CD14-positive monocyte (primary cell): ENCODE data around the gene DGKE. TPM values are rescaled to one million over a fixed set of nuclear protein-coding genes. Genes with fewer than 3 reads are reported as not detected.

Experiments
- DNase-seq, 3 donors: peaks; one replicate each; pipeline ENCODE4 v3.0.0-alpha.2; 2011 to 2022
- H2AFZ ChIP-seq: 2 replicates; pipeline ENCODE4 v1.6.0; 2012; ENCODE audit warnings: mild to moderate bottlenecking, low read depth, low read length, inconsistent platforms; ENCODE audit not compliant: insufficient read depth, poor library complexity, severe bottlenecking
- H3K27ac ChIP-seq, 2 donors: 1 replicate in 1 of 2; 2 replicates in 1 of 2; pipeline ENCODE4 v1.5.1; 2012 to 2013; ENCODE audit warnings: low read length in 2 of 2, control low read depth in 1 of 2, inconsistent platforms in 1 of 2, low read depth in 1 of 2, mild to moderate bottlenecking in 1 of 2
- H3K27me3 ChIP-seq, 2 donors: one replicate each; pipeline versions ENCODE4 v1.6.0 to v1.6.1; 2011 to 2013; ENCODE audit warnings: low read length in 2 of 2; ENCODE audit not compliant: control insufficient read depth in 2 of 2, insufficient read depth in 2 of 2
- H3K36me3 ChIP-seq, 2 donors: replicated peaks in 1 of 2; 1 replicate in 1 of 2; 2 replicates in 1 of 2; pipeline versions ENCODE4 v1.5.1 to v1.6.1; 2012 to 2013; ENCODE audit warnings: low read length in 2 of 2, control low read depth in 1 of 2, inconsistent platforms in 1 of 2, mild to moderate bottlenecking in 1 of 2; ENCODE audit not compliant: insufficient read depth in 2 of 2, control insufficient read depth in 1 of 2
- H3K4me1 ChIP-seq, 2 donors: 1 replicate in 1 of 2; 2 replicates in 1 of 2; pipeline versions ENCODE4 v1.5.1 to v1.6.1; 2012 to 2013; ENCODE audit warnings: low read length in 2 of 2, control low read depth in 1 of 2, inconsistent platforms in 1 of 2, mild to moderate bottlenecking in 1 of 2, moderate library complexity in 1 of 2; ENCODE audit not compliant: insufficient read depth in 2 of 2, control insufficient read depth in 1 of 2
- H3K4me2 ChIP-seq: replicated peaks from 2 replicates; pipeline ENCODE3; 2012; ENCODE audit warnings: low read length, moderate library complexity, mild to moderate bottlenecking; ENCODE audit not compliant: poor library complexity, severe bottlenecking; ENCODE audit errors: extremely low read depth
- H3K4me3 ChIP-seq, 3 experiments: fragments of 200-600 bp in 1 of 3; sonication (generic) in 1 of 3; replicated peaks in 1 of 3; 1 replicate in 2 of 3; 2 replicates in 1 of 3; pipeline ENCODE4 v1.5.1; 2011 to 2013; ENCODE audit warnings: low read length in 3 of 3, mild to moderate bottlenecking in 3 of 3, control low read depth in 2 of 3, low read depth in 2 of 3, inconsistent platforms in 1 of 3, moderate library complexity in 1 of 3
- H3K79me2 ChIP-seq: 2 replicates; pipeline ENCODE4 v1.6.0; 2012; ENCODE audit warnings: mild to moderate bottlenecking, control low read depth, inconsistent platforms, low read length, moderate library complexity; ENCODE audit not compliant: insufficient read depth
- H3K9ac ChIP-seq: 2 replicates; pipeline ENCODE4 v1.6.0; 2017; ENCODE audit warnings: low read length, mild to moderate bottlenecking; ENCODE audit not compliant: insufficient read depth, poor library complexity, severe bottlenecking
- H3K9me3 ChIP-seq, 2 donors: replicated peaks in 1 of 2; 1 replicate in 1 of 2; 2 replicates in 1 of 2; pipeline versions ENCODE4 v1.5.1 to v1.6.1; 2012 to 2013; ENCODE audit warnings: low read length in 2 of 2, control low read depth in 1 of 2; ENCODE audit not compliant: control insufficient read depth in 1 of 2, insufficient read depth in 1 of 2
- H4K20me1 ChIP-seq: 2 replicates; pipeline ENCODE4 v1.6.0; 2012; ENCODE audit warnings: mild to moderate bottlenecking, low read length, control low read depth, moderate library complexity; ENCODE audit not compliant: insufficient read depth
- H3K27ac Mint-ChIP-seq, 7 donors: one replicate each; pipeline ENCODE4 v1.8.0; 2020; ENCODE audit warnings: mild to moderate bottlenecking in 7 of 7, mixed read lengths in 7 of 7, moderate library complexity in 6 of 7, inconsistent platforms in 2 of 7
- H3K27me3 Mint-ChIP-seq, 3 donors: one replicate each; pipeline ENCODE4 v1.8.0; 2021 to 2022; ENCODE audit warnings: low read depth in 3 of 3, mild to moderate bottlenecking in 3 of 3, mixed read lengths in 3 of 3, moderate library complexity in 3 of 3, inconsistent platforms in 1 of 3
- H3K36me3 Mint-ChIP-seq, 2 donors: one replicate each; pipeline ENCODE4 v1.8.0; 2020; ENCODE audit warnings: mixed read lengths in 2 of 2, inconsistent platforms in 1 of 2, mild to moderate bottlenecking in 1 of 2
- H3K4me1 Mint-ChIP-seq: one replicate; pipeline ENCODE4 v1.8.0; 2020; ENCODE audit warnings: mild to moderate bottlenecking, mixed read lengths
- H3K4me3 Mint-ChIP-seq, 2 donors: one replicate each; pipeline ENCODE4 v1.8.0; 2020; ENCODE audit warnings: mild to moderate bottlenecking in 2 of 2, mixed read lengths in 2 of 2, moderate library complexity in 1 of 2
- H3K9me3 Mint-ChIP-seq, 7 donors: one replicate each; pipeline ENCODE4 v1.8.0; 2020 to 2022; ENCODE audit warnings: mixed read lengths in 7 of 7, mild to moderate bottlenecking in 6 of 7, moderate library complexity in 6 of 7, inconsistent platforms in 2 of 7
- WGBS: methylation state at CpG from one replicate; pipeline ENCODE4 v1.1.5; 2013; ENCODE audit warnings: missing lambda C conversion rate; ENCODE audit not compliant: insufficient coverage; 5-methylcytosine and 5-hydroxymethylcytosine counted together
- intact Hi-C, 2 donors: fragments of 100-400 bp; cut with micrococcal nuclease; formaldehyde crosslinking; loops; one replicate each; pipeline versions ENCODE4 v1.15.0 to v1.15.1; 2023
- polyA plus RNA-seq, 3 donors: library from polyadenylated mRNA; depleted of rRNA in 1 of 3; unstranded in 2 of 3; stranded (reverse) in 1 of 3; fragments of 300-500 nt in 2 of 3; fragments of >200 nt in 1 of 3; fragmentation: Illumina TruSeq in 2 of 3; gene quantifications; 1 replicate in 2 of 3; 2 replicates in 1 of 3; pipeline ENCODE4 v1.2.3, GENCODE V29; 2012 to 2021
- TF ChIP-seq, protein P1 (sequence below): fragments of 200-600 bp; IDR thresholded peaks from one replicate; pipeline ENCODE4 v1.8.0; 2022; ENCODE audit warnings: antibody characterized with exemption, mild to moderate bottlenecking

Gene DGKE
- polyA plus RNA-seq, 3 donors = 1.1 to 3.0 (median 1.5) TPM

DNA sequence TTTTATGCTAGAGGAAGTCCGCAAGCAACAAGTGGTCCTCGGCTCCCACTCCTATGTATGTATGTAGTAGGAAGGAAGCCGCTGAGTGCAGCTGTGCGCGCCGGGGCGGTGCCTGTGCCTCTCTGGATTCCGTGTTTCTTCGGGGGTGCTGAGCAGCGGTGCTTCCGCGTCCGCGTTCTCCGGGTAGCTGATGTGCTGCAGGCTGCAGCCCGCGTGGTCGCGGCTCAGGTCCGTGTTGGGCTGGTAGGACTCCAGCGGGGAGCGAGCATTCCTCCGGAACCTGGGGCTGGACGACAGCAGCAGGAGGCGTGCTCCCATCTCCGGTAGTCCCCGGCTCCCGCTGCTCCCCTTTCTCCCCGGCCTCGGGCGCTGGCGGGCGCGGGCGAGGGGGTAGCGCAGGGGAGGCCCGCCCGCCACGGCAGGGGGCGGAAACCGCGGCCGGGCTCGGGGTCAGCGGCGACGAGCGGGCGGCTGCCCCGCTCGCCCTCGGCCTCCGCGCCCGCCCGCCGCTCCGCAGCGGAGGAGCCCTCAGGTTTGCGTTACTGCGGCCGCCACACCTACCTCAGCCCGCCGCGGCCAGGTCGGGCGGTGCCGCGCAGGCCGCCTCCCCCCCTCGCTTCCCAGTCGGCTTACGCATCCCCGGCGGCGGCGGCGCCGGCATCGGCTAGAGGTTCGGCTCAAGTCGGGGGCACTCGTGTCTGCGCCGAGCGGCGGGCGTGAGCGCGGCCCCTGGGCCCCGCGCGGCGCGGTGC, 718 bp upstream of the DGKE start:
- TF ChIP-seq, protein P1, sequence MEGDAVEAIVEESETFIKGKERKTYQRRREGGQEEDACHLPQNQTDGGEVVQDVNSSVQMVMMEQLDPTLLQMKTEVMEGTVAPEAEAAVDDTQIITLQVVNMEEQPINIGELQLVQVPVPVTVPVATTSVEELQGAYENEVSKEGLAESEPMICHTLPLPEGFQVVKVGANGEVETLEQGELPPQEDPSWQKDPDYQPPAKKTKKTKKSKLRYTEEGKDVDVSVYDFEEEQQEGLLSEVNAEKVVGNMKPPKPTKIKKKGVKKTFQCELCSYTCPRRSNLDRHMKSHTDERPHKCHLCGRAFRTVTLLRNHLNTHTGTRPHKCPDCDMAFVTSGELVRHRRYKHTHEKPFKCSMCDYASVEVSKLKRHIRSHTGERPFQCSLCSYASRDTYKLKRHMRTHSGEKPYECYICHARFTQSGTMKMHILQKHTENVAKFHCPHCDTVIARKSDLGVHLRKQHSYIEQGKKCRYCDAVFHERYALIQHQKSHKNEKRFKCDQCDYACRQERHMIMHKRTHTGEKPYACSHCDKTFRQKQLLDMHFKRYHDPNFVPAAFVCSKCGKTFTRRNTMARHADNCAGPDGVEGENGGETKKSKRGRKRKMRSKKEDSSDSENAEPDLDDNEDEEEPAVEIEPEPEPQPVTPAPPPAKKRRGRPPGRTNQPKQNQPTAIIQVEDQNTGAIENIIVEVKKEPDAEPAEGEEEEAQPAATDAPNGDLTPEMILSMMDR = no peak
- peaks cover 12% of the 10 kb centered on the region for H3K79me2 ChIP-seq
- Mint-ChIP-seq H3K36me3 (peaks cover 12 to 31% of the 10 kb centered on the region in 2 donors), H3K4me3 (peak overlapping the region; percentile 94), H3K9me3 (no peaks in the 10 kb centered on the region), H3K27ac (peak overlapping the region; percentile 62 to 91 (median 77)), H3K27me3 (peaks cover 2 to 9% (median 5%) of the 10 kb centered on the region in 3 donors), H3K4me1 (peaks cover 22% of the 10 kb centered on the region)
- H4K20me1 ChIP-seq = peaks cover 12% of the 10 kb centered on the region
- H3K4me1 ChIP-seq = peaks cover 26 to 30% of the 10 kb centered on the region in 2 donors
- intact Hi-C loops = loop anchor here (5.0 kb wide), 2 partner anchors 79 to 144 kb away; partner anchors contain the start of genes SCPEP1 (in 1 of the 2) and TRIM25 (in 1 of the 2)
- H3K36me3 ChIP-seq = peaks cover 0 to 4% of the 10 kb centered on the region in 2 donors
- peak overlapping the region; percentile 94 for H3K4me2 ChIP-seq
- peak overlapping the region; percentile 92 for H2AFZ ChIP-seq
- DNase-seq = peak; percentile 28 to 47 (median 39)
- no peaks in the 10 kb centered on the region for H3K27me3 ChIP-seq
- H3K4me3 ChIP-seq = peak overlapping the region; percentile 38 to 85 (median 42)
- H3K9me3 ChIP-seq = no peaks in the 10 kb centered on the region
- H3K9ac ChIP-seq = peak overlapping the region; percentile 66
- peak overlapping the region; percentile 3 to 70 for H3K27ac ChIP-seq
- under 1% methylated on average over 94 of the region's 95 CpGs for WGBS

DNA sequence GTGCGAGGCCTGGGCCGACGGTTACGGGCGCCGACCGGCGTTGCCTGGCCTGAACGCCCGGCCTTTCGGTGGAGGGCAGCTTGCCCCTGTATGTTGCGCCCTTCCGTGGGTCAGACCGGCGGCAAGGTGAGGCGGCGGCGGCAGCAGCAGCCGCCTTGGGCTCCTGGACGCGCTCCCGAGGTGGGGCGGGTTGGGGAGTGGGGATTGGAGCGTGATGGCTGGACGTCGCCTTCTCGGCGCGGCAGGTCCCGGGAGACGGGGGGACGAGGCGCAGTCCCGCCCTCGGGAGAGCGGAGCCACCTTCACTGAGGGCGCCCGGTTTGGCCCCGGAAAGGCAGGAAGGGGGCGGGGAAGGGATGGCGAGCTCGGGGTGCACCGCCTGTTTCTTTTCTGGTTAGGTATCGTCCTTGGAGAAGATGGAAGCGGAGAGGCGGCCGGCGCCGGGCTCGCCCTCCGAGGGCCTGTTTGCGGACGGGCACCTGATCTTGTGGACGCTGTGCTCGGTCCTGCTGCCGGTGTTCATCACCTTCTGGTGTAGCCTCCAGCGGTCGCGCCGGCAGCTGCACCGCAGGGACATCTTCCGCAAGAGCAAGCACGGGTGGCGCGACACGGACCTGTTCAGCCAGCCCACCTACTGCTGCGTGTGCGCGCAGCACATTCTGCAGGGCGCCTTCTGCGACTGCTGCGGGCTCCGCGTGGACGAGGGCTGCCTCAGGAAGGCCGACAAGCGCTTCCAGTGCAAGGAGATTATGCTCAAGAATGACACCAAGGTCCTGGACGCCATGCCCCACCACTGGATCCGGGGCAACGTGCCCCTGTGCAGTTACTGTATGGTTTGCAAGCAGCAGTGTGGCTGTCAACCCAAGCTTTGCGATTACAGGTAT, 671 bp downstream of the DGKE start:
- peak; percentile 20 to 43 (median 30) for DNase-seq
- Histone ChIP-seq H3K4me2 (peak overlapping the region; percentile 94), H3K27me3 (no peaks in the 10 kb centered on the region), H4K20me1 (peaks cover 12% of the 10 kb centered on the region), H3K79me2 (peaks cover 12% of the 10 kb centered on the region), H3K36me3 (peaks cover 0 to under 1% of the 10 kb centered on the region in 2 donors), H3K4me3 (peak overlapping the region; percentile 36 to 85 (median 57)), H3K9me3 (no peaks in the 10 kb centered on the region), H2AFZ (peak overlapping the region; percentile 92), H3K27ac (peak overlapping the region in 1 of 2 donors; percentile 35), H3K4me1 (peaks cover 26 to 30% of the 10 kb centered on the region in 2 donors), H3K9ac (peak overlapping the region; percentile 58)
- under 1% methylated on average over 80 of the region's 81 CpGs for WGBS
- TF ChIP-seq, protein P1 = peak; percentile 4
- intact Hi-C loops = loop anchor here (5.0 kb wide), 2 partner anchors 78 to 143 kb away; partner anchors contain the start of genes SCPEP1 (in 1 of the 2) and TRIM25 (in 1 of the 2)
- H3K27ac Mint-ChIP-seq = peak overlapping the region in 3 of 7 donors; percentile 43 to 83 (median 77)
- peak overlapping the region; percentile 92 to 93 for H3K4me3 Mint-ChIP-seq
- H3K36me3 Mint-ChIP-seq = peaks cover 12 to 24% of the 10 kb centered on the region in 2 donors
- no peaks in the 10 kb centered on the region for H3K9me3 Mint-ChIP-seq
- peaks cover 22% of the 10 kb centered on the region for H3K4me1 Mint-ChIP-seq
- peaks cover 2 to 9% (median 5%) of the 10 kb centered on the region in 3 donors for H3K27me3 Mint-ChIP-seq
